HepG2 (cell line): ENCODE measurements around the gene NPDC1. TPM values are rescaled to one million over a fixed set of nuclear protein-coding genes. Genes with fewer than 3 reads are reported as not detected.

Source experiments
- AGO1 ChIP-seq: fragments of 200-400 bp; formaldehyde crosslinking; IDR thresholded peaks from 2 replicates; pipeline ENCODE4 v1.6.1; 2017; ENCODE audit warnings: mild to moderate bottlenecking, low read depth, low read length, moderate library complexity; ENCODE audit not compliant: poor library complexity, severe bottlenecking
- AKAP8 ChIP-seq: sonication (generic); formaldehyde crosslinking; IDR thresholded peaks from 2 replicates; pipeline ENCODE4 v1.5.1; 2020; ENCODE audit warnings: mild to moderate bottlenecking, missing genetic modification reagents
- FOXP4 ChIP-seq: sonication (generic); formaldehyde crosslinking; IDR thresholded peaks from 2 replicates; pipeline ENCODE4 v1.4.0; 2020; ENCODE audit warnings: missing genetic modification reagents
- HNF4A ChIP-seq: sonication (generic); formaldehyde crosslinking; IDR thresholded peaks from 2 replicates; pipeline ENCODE4 v1.4.0; 2020; ENCODE audit warnings: missing genetic modification reagents
- HNF4G ChIP-seq, 2 experiments: sonication (generic) in 1 of 2; formaldehyde crosslinking in 1 of 2; IDR thresholded peaks; 2 replicates each; pipeline versions ENCODE4 v1.4.0 to v1.6.1; 2011 to 2020; ENCODE audit warnings: borderline replicate concordance in 2 of 2, low read depth in 2 of 2, mild to moderate bottlenecking in 2 of 2, low read length in 1 of 2, missing genetic modification reagents in 1 of 2, moderate library complexity in 1 of 2
- IKZF4 ChIP-seq: sonication (generic); formaldehyde crosslinking; IDR thresholded peaks from 2 replicates; pipeline ENCODE4 v1.5.1; 2020; ENCODE audit warnings: borderline replicate concordance, mild to moderate bottlenecking, low read depth, missing genetic modification reagents; ENCODE audit errors: not compliant biosample characterization
- MAF1 ChIP-seq: sonication (generic); formaldehyde crosslinking; IDR thresholded peaks from 2 replicates; pipeline ENCODE4 v1.5.0; 2020; ENCODE audit warnings: missing genetic modification reagents, borderline replicate concordance
- PAF1 ChIP-seq: IDR thresholded peaks from 2 replicates; pipeline ENCODE4 v1.6.1; 2016; ENCODE audit warnings: missing genetic modification reagents, missing compliant biosample characterization
- PHF21A ChIP-seq: sonication (generic); formaldehyde crosslinking; IDR thresholded peaks from 2 replicates; pipeline ENCODE4 v1.5.0; 2020; ENCODE audit warnings: mild to moderate bottlenecking, missing genetic modification reagents
- RBM22 ChIP-seq: fragments of 200-400 bp; formaldehyde crosslinking; optimal IDR thresholded peaks from 2 replicates; pipeline ENCODE3; 2017; ENCODE audit warnings: mild to moderate bottlenecking, low read length, moderate library complexity
- SAP130 ChIP-seq: IDR thresholded peaks from 2 replicates; pipeline ENCODE4 v1.6.1; 2016; ENCODE audit warnings: low read depth
- SATB2 ChIP-seq: sonication (generic); formaldehyde crosslinking; IDR thresholded peaks from 2 replicates; pipeline ENCODE4 v1.5.0; 2020; ENCODE audit warnings: missing genetic modification reagents
- SOX6 ChIP-seq, 2 experiments: fragments of 450-650 bp in 1 of 2; sonication (generic) in 1 of 2; formaldehyde crosslinking in 1 of 2; IDR thresholded peaks; 2 replicates each; pipeline versions ENCODE4 v1.4.0 to v1.6.1; 2017 to 2020; ENCODE audit warnings: antibody characterized with exemption in 1 of 2, mild to moderate bottlenecking in 1 of 2, missing genetic modification reagents in 1 of 2
- SP5 ChIP-seq: IDR thresholded peaks from 2 replicates; pipeline ENCODE4 v1.6.1; 2016; ENCODE audit warnings: low read depth, borderline replicate concordance
- TAF1 ChIP-seq: sonication (generic); formaldehyde crosslinking; IDR thresholded peaks from 2 replicates; pipeline ENCODE4 v1.4.0; 2020; ENCODE audit warnings: missing genetic modification reagents
- TBL1XR1 ChIP-seq: fragments of 150-350 bp; IDR thresholded peaks from 2 replicates; pipeline ENCODE4 v1.6.1; 2014; ENCODE audit warnings: borderline replicate concordance, low read length; ENCODE audit not compliant: partially characterized antibody
- TEAD3 ChIP-seq: optimal IDR thresholded peaks from 2 replicates; pipeline ENCODE3; 2016; ENCODE audit warnings: borderline replicate concordance
- ZBTB38 ChIP-seq: sonication (generic); formaldehyde crosslinking; IDR thresholded peaks from 2 replicates; pipeline ENCODE4 v1.5.1; 2020; ENCODE audit warnings: mild to moderate bottlenecking, missing genetic modification reagents
- ZNF280D ChIP-seq: sonication (generic); formaldehyde crosslinking; IDR thresholded peaks from 2 replicates; pipeline ENCODE4 v1.5.1; 2020; ENCODE audit warnings: mild to moderate bottlenecking, missing genetic modification reagents
- ZNF3 ChIP-seq: IDR thresholded peaks from 2 replicates; pipeline ENCODE4 v1.7.0; 2017; ENCODE audit warnings: inconsistent platforms
- ZNF616 ChIP-seq: sonication (generic); formaldehyde crosslinking; IDR thresholded peaks from 2 replicates; pipeline ENCODE4 v1.5.0; 2020; ENCODE audit warnings: low read depth, mild to moderate bottlenecking, missing genetic modification reagents
- ZNF788 ChIP-seq: sonication (generic); formaldehyde crosslinking; IDR thresholded peaks from 2 replicates; pipeline ENCODE4 v1.5.0; 2020; ENCODE audit warnings: mild to moderate bottlenecking, missing genetic modification reagents, borderline replicate concordance
- polyA plus RNA-seq, 8 experiments: library from polyadenylated mRNA; depleted of rRNA in 3 of 8; stranded (reverse) in 7 of 8; unstranded in 1 of 8; fragments of >200 nt; fragmentation: Illumina TruSeq in 4 of 8; extraction: Trizol in 4 of 8; gene quantifications; 2 replicates each; pipeline versions ENCODE4 v1.2.1 to v1.2.3, GENCODE V29; 2011 to 2016; ENCODE audit warnings: low read depth in 4 of 8, missing spikeins in 1 of 8, mixed read lengths in 1 of 8; ENCODE audit not compliant: insufficient read depth in 1 of 8
- total RNA-seq, 5 experiments: library from RNA; depleted of rRNA; stranded (reverse); fragments of >200 nt; fragmentation: Illumina TruSeq; extraction: Trizol; gene quantifications; 2 replicates each; pipeline ENCODE4 v1.2.3, GENCODE V29; 2016; ENCODE audit warnings: low read depth in 1 of 5
- TF ChIP-seq, protein P1 (sequence below): sonication (generic); formaldehyde crosslinking; IDR thresholded peaks from 2 replicates; pipeline ENCODE4 v1.4.0; 2020; ENCODE audit warnings: missing genetic modification reagents, mild to moderate bottlenecking, borderline replicate concordance

Gene NPDC1
- total and polyA plus RNA-seq, 2 of the 13 experiments (the other 11 are each of a cell fraction or from before 2014, with no cell fraction given): 0.84 to 5.4 TPM

DNA sequence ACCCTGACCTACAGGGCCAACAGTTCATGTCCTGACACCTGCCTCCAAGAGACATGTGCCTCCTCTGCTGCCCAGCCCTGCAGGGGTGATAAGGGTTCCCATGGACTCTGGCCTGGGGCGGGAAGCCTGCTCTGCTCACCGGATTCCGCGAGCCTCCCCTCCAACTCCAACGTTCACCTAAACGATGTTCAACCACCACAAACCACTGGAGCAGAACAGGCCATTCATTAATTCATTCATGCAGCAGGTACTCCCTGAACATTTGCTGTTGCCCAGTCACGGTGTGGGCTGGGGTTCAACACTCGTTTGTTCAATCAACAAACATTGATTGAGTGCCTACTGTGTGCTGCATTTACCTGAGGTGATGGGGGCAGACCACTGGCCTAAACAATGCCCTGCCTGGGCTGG is 28.0 kb upstream of the NPDC1 start (continued):
- TF ChIP-seq FOXP4 (no peak), ZNF788 (CRISPR knock-in tag) (peak; percentile 20; the same call in 1 of the 2 replicates), IKZF4 (CRISPR knock-in tag) (peak; percentile 56), ZNF616 (CRISPR knock-in tag) (0 out of 2 replicates have a peak, but pooled peaks have one; percentile 36), SP5 (CRISPR knock-in tag) (peak; percentile 68; the same call in 1 of the 2 replicates), HNF4G (IDR thresholded peaks at IDR 0.05; ENCODE audit: borderline replicate concordance, low read depth, low read length) (peak; percentile 63), HNF4G (CRISPR knock-in tag; IDR thresholded peaks at IDR 0.05; ENCODE audit: borderline replicate concordance, low read depth) (no peak), SATB2 (CRISPR knock-in tag) (no peak), HNF4A (CRISPR knock-in tag) (peak; percentile 92), ZNF280D (CRISPR knock-in tag) (0 out of 2 replicates have a peak, but pooled peaks have one; percentile 31), TAF1 (CRISPR knock-in tag) (no peak), PAF1 (no peak), SOX6 (IDR thresholded peaks at IDR 0.05) (no peak), SOX6 (CRISPR knock-in tag; IDR thresholded peaks at IDR 0.05) (no peak), TBL1XR1 (no peak), TEAD3 (peak; percentile 56), MAF1 (CRISPR knock-in tag) (no peak), AGO1 (no peak), ZBTB38 (CRISPR knock-in tag) (peak; percentile 51; the same call in 1 of the 2 replicates), SAP130 (CRISPR knock-in tag) (peak; percentile 57; the same call in 1 of the 2 replicates), AKAP8 (no peak), ZNF3 (CRISPR knock-in tag) (peak; percentile 98), RBM22 (no peak), PHF21A (no peak)
- TF ChIP-seq, protein P1, sequence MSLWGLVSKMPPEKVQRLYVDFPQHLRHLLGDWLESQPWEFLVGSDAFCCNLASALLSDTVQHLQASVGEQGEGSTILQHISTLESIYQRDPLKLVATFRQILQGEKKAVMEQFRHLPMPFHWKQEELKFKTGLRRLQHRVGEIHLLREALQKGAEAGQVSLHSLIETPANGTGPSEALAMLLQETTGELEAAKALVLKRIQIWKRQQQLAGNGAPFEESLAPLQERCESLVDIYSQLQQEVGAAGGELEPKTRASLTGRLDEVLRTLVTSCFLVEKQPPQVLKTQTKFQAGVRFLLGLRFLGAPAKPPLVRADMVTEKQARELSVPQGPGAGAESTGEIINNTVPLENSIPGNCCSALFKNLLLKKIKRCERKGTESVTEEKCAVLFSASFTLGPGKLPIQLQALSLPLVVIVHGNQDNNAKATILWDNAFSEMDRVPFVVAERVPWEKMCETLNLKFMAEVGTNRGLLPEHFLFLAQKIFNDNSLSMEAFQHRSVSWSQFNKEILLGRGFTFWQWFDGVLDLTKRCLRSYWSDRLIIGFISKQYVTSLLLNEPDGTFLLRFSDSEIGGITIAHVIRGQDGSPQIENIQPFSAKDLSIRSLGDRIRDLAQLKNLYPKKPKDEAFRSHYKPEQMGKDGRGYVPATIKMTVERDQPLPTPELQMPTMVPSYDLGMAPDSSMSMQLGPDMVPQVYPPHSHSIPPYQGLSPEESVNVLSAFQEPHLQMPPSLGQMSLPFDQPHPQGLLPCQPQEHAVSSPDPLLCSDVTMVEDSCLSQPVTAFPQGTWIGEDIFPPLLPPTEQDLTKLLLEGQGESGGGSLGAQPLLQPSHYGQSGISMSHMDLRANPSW (CRISPR knock-in tag): no peak
